ENCODE measurements around the gene C15orf39.
"Not testable (repeated sequence)": the region's sequence is repeated elsewhere in the genome, so short reads cannot be mapped to it uniquely, and the experiment has no call there.

C15orf39 gene

DNA sequence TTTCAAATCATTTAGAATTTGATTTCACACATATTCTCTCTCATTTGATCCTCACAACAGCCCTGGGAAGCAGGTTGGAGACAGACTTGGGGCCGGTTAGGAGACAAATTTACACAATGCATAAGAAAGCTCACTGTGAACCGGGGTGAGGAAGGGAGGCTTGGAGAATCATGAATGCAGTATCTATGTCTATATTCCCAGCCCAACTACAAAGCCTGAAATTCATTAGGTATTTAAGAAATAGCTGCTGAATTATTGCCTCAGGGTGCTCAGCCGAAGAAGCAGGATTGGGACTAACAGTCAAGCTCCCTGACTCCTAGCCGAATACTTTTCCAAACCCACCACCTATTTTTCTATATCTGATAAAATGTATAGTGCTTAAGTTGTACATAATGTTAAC, 48.0 kb downstream of the C15orf39 start:
- no peak overlapping the region for H3K4me2 ChIP-seq (ENCODE audit: low read length)
- TF ChIP-seq CTCF (IDR thresholded peaks at IDR 0.05; ENCODE audit: low read length) (no peak), EZH2 (IDR thresholded peaks at IDR 0.05; ENCODE audit: borderline replicate concordance, low read length) (no peak)
- H2AFZ ChIP-seq (ENCODE audit: low read length): no peak overlapping the region
- H3K36me3 ChIP-seq (ENCODE audit: insufficient read depth, low read length): no peaks in the 10 kb centered on the region
- H3K9me3 ChIP-seq (ENCODE audit: low read length): no peaks in the 10 kb centered on the region
- no peaks in the 10 kb centered on the region for H3K27me3 ChIP-seq (ENCODE audit: insufficient read depth, low read length)
- no peaks in the 10 kb centered on the region for H3F3A ChIP-seq (ENCODE audit: insufficient read depth, low read length)
- no peaks in the 10 kb centered on the region for H3K9me2 ChIP-seq (ENCODE audit: low read depth, low read length)
- H3K79me2 ChIP-seq (ENCODE audit: insufficient read depth, low read length): no peaks in the 10 kb centered on the region
- H3K4me1 ChIP-seq (ENCODE audit: insufficient read depth, low read length, severe bottlenecking): no peaks in the 10 kb centered on the region
- H3K27ac ChIP-seq (ENCODE audit: low read depth, low read length, poor library complexity, severe bottlenecking): no peak overlapping the region
- H3K4me3 ChIP-seq (ENCODE audit: low read depth, low read length, poor library complexity, severe bottlenecking): no peak overlapping the region
- H4K20me1 ChIP-seq (ENCODE audit: insufficient read depth, low read length): no peaks in the 10 kb centered on the region
- no peak overlapping the region for H3K9ac ChIP-seq (ENCODE audit: low read length)

DNA sequence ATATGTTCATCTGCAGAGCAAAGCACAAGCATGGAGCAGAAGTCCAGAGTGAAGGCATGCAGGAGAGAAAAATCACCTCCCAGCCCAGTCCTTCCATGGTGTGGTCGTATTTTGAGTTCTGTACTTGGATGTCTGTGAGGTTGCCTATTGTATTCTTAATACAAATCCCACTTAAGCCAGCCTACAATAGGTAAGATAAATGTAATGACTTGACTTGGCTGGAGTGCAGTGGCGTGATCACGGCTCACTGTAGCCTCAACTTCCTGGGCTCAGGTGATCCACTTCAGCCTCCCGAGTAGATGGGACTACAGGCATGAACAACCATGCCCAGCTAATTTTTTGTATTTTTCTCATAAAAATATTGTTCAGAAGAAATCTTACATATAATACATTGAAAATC, 49.7 kb downstream of the C15orf39 start:
- not testable (repeated sequence) for H3K27ac ChIP-seq (ENCODE audit: low read depth, low read length, poor library complexity, severe bottlenecking); H3K27me3 ChIP-seq (ENCODE audit: insufficient read depth, low read length); H4K20me1 ChIP-seq (ENCODE audit: insufficient read depth, low read length); H3K79me2 ChIP-seq (ENCODE audit: insufficient read depth, low read length); H3K4me1 ChIP-seq (ENCODE audit: insufficient read depth, low read length, severe bottlenecking); H3K9me2 ChIP-seq (ENCODE audit: low read depth, low read length); H3K9me3 ChIP-seq (ENCODE audit: low read length); H2AFZ ChIP-seq (ENCODE audit: low read length); H3K4me3 ChIP-seq (ENCODE audit: low read depth, low read length, poor library complexity, severe bottlenecking); H3K4me2 ChIP-seq (ENCODE audit: low read length); H3F3A ChIP-seq (ENCODE audit: insufficient read depth, low read length); H3K9ac ChIP-seq (ENCODE audit: low read length); H3K36me3 ChIP-seq (ENCODE audit: insufficient read depth, low read length)

DNA sequence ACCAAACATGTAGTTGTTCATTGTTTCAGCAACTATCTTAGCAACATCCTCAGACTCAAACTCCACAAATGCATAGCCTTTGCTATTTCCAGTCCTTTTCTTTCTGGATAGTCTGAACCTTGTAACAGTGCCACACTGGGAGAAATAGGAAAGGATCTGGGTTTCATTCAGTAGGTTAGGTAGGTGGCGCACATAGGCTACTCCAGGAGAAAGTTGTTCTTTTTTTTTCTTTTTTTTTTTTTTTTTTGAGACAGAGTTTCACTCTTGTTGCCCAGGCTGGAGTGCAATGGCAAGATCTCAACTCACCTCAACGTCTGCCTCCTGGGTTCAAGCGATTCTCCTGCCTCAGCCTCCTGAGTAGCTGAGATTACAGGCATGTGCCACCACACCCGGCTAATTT, 50.6 kb downstream of the C15orf39 start:
- not testable (repeated sequence) for H4K20me1 ChIP-seq (ENCODE audit: insufficient read depth, low read length); H3K4me1 ChIP-seq (ENCODE audit: insufficient read depth, low read length, severe bottlenecking); H3K4me2 ChIP-seq (ENCODE audit: low read length); H3K9me2 ChIP-seq (ENCODE audit: low read depth, low read length); H3K9me3 ChIP-seq (ENCODE audit: low read length); H3K4me3 ChIP-seq (ENCODE audit: low read depth, low read length, poor library complexity, severe bottlenecking); H3K27me3 ChIP-seq (ENCODE audit: insufficient read depth, low read length); H2AFZ ChIP-seq (ENCODE audit: low read length); H3F3A ChIP-seq (ENCODE audit: insufficient read depth, low read length); H3K27ac ChIP-seq (ENCODE audit: low read depth, low read length, poor library complexity, severe bottlenecking); H3K79me2 ChIP-seq (ENCODE audit: insufficient read depth, low read length); H3K36me3 ChIP-seq (ENCODE audit: insufficient read depth, low read length); H3K9ac ChIP-seq (ENCODE audit: low read length)

GRCh38 chr15:75258034-75258433, 56.4 kb downstream of the C15orf39 start, which contains the start of gene GOLGA6C:
Gene GOLGA6C (plus strand): TSS chr15:75258334. CDS start chr15:75258599, 265 bp downstream.
- H3K4me2 ChIP-seq (ENCODE audit: low read length); H3F3A ChIP-seq (ENCODE audit: insufficient read depth, low read length); H3K4me1 ChIP-seq (ENCODE audit: insufficient read depth, low read length, severe bottlenecking); H2AFZ ChIP-seq (ENCODE audit: low read length); H3K9me3 ChIP-seq (ENCODE audit: low read length); H4K20me1 ChIP-seq (ENCODE audit: insufficient read depth, low read length); H3K9me2 ChIP-seq (ENCODE audit: low read depth, low read length); H3K27me3 ChIP-seq (ENCODE audit: insufficient read depth, low read length); H3K79me2 ChIP-seq (ENCODE audit: insufficient read depth, low read length); H3K27ac ChIP-seq (ENCODE audit: low read depth, low read length, poor library complexity, severe bottlenecking); H3K36me3 ChIP-seq (ENCODE audit: insufficient read depth, low read length); H3K4me3 ChIP-seq (ENCODE audit: low read depth, low read length, poor library complexity, severe bottlenecking); H3K9ac ChIP-seq (ENCODE audit: low read length): not testable (repeated sequence)

GRCh38 chr15:75258620-75259343, 57.1 kb downstream of the C15orf39 start:
- not testable (repeated sequence) for H3K79me2 ChIP-seq (ENCODE audit: insufficient read depth, low read length); H3K4me1 ChIP-seq (ENCODE audit: insufficient read depth, low read length, severe bottlenecking); H2AFZ ChIP-seq (ENCODE audit: low read length); H3K4me3 ChIP-seq (ENCODE audit: low read depth, low read length, poor library complexity, severe bottlenecking); H3K4me2 ChIP-seq (ENCODE audit: low read length); H3F3A ChIP-seq (ENCODE audit: insufficient read depth, low read length); H4K20me1 ChIP-seq (ENCODE audit: insufficient read depth, low read length); H3K27me3 ChIP-seq (ENCODE audit: insufficient read depth, low read length); H3K9me2 ChIP-seq (ENCODE audit: low read depth, low read length); H3K36me3 ChIP-seq (ENCODE audit: insufficient read depth, low read length); H3K27ac ChIP-seq (ENCODE audit: low read depth, low read length, poor library complexity, severe bottlenecking); H3K9me3 ChIP-seq (ENCODE audit: low read length); H3K9ac ChIP-seq (ENCODE audit: low read length)

DNA sequence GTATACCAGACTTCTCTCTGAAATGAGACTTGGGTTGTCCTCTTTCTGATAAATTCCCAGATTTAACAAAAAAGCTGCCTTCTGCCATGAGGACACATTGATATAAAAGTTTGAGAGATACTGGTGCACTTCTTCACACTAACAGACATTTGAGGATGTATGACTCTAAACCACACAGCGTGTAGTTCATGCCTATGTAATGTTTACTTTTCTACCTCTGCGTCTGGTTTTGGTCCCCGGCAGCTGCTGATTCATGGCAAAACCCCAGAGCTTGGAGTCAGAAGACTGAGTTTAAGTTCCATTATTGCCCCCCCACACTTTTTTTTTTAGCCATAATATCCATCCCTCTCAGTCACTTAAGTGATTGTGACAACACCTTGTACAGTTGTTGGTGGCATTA, 58.2 kb downstream of the C15orf39 start:
- H3K9me2 ChIP-seq (ENCODE audit: low read depth, low read length); H3K36me3 ChIP-seq (ENCODE audit: insufficient read depth, low read length); H3K4me2 ChIP-seq (ENCODE audit: low read length); H3K4me3 ChIP-seq (ENCODE audit: low read depth, low read length, poor library complexity, severe bottlenecking); H4K20me1 ChIP-seq (ENCODE audit: insufficient read depth, low read length); H2AFZ ChIP-seq (ENCODE audit: low read length); H3K9me3 ChIP-seq (ENCODE audit: low read length); H3K27me3 ChIP-seq (ENCODE audit: insufficient read depth, low read length); H3K4me1 ChIP-seq (ENCODE audit: insufficient read depth, low read length, severe bottlenecking); H3K79me2 ChIP-seq (ENCODE audit: insufficient read depth, low read length); H3K27ac ChIP-seq (ENCODE audit: low read depth, low read length, poor library complexity, severe bottlenecking); H3K9ac ChIP-seq (ENCODE audit: low read length); H3F3A ChIP-seq (ENCODE audit: insufficient read depth, low read length): not testable (repeated sequence)

All from OCI-LY1 (cell line).